Prostate gland (tissue), 2 donors: ENCODE data around the gene LTC4S.

Experiments
- CTCF ChIP-seq, 4 experiments: fragments of 200-600 bp in 2 of 4; fragments of 450-650 bp in 2 of 4; sonication (generic) in 2 of 4; IDR thresholded peaks; 1 replicate in 3 of 4; 2 replicates in 1 of 4; pipeline ENCODE4 v1.5.1; 2016 to 2019; ENCODE audit warnings: antibody characterized with exemption in 4 of 4, mild to moderate bottlenecking in 2 of 4, moderate library complexity in 2 of 4
- POLR2A ChIP-seq: fragments of 450-650 bp; IDR thresholded peaks from one replicate; pipeline ENCODE4 v1.6.1; 2016; ENCODE audit warnings: antibody characterized with exemption, mild to moderate bottlenecking
- POLR2AphosphoS5 ChIP-seq: sonication (generic); formaldehyde crosslinking; IDR thresholded peaks from one replicate; pipeline ENCODE4 v1.6.1; 2017; ENCODE audit warnings: antibody characterized with exemption

- TF ChIP-seq POLR2A (no peak), POLR2AphosphoS5 (no peak), CTCF (IDR thresholded peaks at IDR 0.05) (no peak)
Observed at GRCh38 chr5:179768326-179769085, 25.3 kb upstream of the LTC4S start.
